Lung (tissue), 12 donors: ENCODE measurements around the gene STARD7. TPM values are rescaled to one million over a fixed set of nuclear protein-coding genes. Genes with fewer than 3 reads are reported as not detected.

ENCODE experiments used
- ATAC-seq: fragments of 200-7000 bp; cut with Tn5 transposase; one replicate; pipeline ENCODE4 v1.9.1; 2020; ENCODE audit warnings: moderate number of reproducible peaks; ENCODE audit not compliant: insufficient read depth, low FRiP score
- DNase-seq, 3 donors: peaks; one replicate each; pipeline ENCODE4 v3.0.0-alpha.2; 2013 to 2017
- H3K27ac ChIP-seq, 2 donors: one replicate each; pipeline ENCODE4 v1.5.1; 2013; ENCODE audit warnings: mild to moderate bottlenecking in 2 of 2, moderate library complexity in 2 of 2, control low read depth in 1 of 2, inconsistent platforms in 1 of 2, low read depth in 1 of 2, low read length in 1 of 2
- H3K27me3 ChIP-seq, 3 donors: one replicate each; pipeline ENCODE4 v1.5.1; 2013; ENCODE audit warnings: low read length in 2 of 3; ENCODE audit not compliant: control insufficient read depth in 3 of 3, insufficient read depth in 3 of 3
- H3K36me3 ChIP-seq, 4 donors: one replicate each; pipeline ENCODE4 v1.5.1; 2013; ENCODE audit warnings: low read length in 4 of 4, mild to moderate bottlenecking in 1 of 4, moderate library complexity in 1 of 4; ENCODE audit not compliant: control insufficient read depth in 4 of 4, insufficient read depth in 4 of 4
- H3K4me1 ChIP-seq, 5 donors: one replicate each; pipeline ENCODE4 v1.5.1; 2013; ENCODE audit warnings: low read length in 5 of 5, mild to moderate bottlenecking in 2 of 5, moderate library complexity in 1 of 5; ENCODE audit not compliant: control insufficient read depth in 5 of 5, insufficient read depth in 5 of 5
- H3K4me3 ChIP-seq: one replicate; pipeline ENCODE4 v1.5.1; 2013; ENCODE audit warnings: mild to moderate bottlenecking, control low read depth, moderate library complexity
- H3K9ac ChIP-seq, 2 donors: one replicate each; pipeline ENCODE4 v1.5.1; 2013; ENCODE audit warnings: low read length in 2 of 2, control low read depth in 1 of 2; ENCODE audit not compliant: insufficient read depth in 1 of 2
- H3K9me3 ChIP-seq, 4 donors: one replicate each; pipeline ENCODE4 v1.5.1; 2013; ENCODE audit warnings: low read length in 3 of 4, mild to moderate bottlenecking in 1 of 4, moderate library complexity in 1 of 4; ENCODE audit not compliant: control insufficient read depth in 4 of 4, insufficient read depth in 3 of 4
- WGBS, 2 donors: extraction: QIAGEN DNeasy Blood & Tissue Kit; methylation state at CpG; one replicate each; pipeline ENCODE4 v1.1.7; 2013; 5-methylcytosine and 5-hydroxymethylcytosine counted together
- polyA plus RNA-seq, 2 donors: library from polyadenylated mRNA; stranded (reverse); fragments of 200-250 nt; gene quantifications; one replicate each; pipeline ENCODE4 v1.2.1, GENCODE V29; 2013
- total RNA-seq, 2 donors: library from RNA; depleted of rRNA in 1 of 2; stranded (reverse); fragments of >200 nt in 1 of 2; gene quantifications; one replicate each; pipeline ENCODE4 v1.2.1, GENCODE V29; 2014 to 2021
- TF ChIP-seq, protein P1 (sequence below): IDR thresholded peaks from 2 replicates; pipeline ENCODE4 v1.5.1; 2012; ENCODE audit warnings: mild to moderate bottlenecking; ENCODE audit errors: control extremely low read depth, extremely low read depth
- donor health status: control.
- donor health status: control.
- donor health status: Bipolar disorder and iron deficiency.
- donor health status: healthy.
- donor health status: DM: yes; HTN: yes; CAD: no.

Gene STARD7
- total and polyA plus RNA-seq, 4 donors, result 52.2 to 141 (median 92.9) TPM

DNA sequence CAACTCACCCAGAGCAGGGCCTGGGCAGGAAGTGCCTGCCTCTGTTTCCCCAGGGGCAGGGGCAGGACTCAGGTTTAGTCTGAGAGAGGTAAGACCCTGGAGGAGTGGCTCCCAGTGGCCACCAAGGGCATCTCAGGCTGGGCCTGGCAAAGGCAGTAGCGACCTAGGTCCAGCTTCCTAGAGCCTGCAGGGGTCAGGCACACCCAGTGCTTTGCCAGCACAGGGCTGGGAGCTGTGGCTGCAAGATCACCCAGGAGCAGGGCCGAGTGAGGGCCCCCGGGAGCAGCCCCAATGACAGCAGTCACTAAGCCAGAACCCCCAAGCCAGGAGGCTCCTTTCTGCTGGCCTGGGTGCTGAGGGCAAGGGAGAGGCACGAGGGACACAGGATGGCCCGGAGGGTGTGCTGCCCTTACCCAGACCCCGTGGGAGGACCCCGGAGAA, 54.6 kb downstream of the STARD7 start:
- no peak overlapping the region for H3K27ac ChIP-seq
- no peak overlapping the region for H3K9ac ChIP-seq
- ATAC-seq, result no peak
- peaks cover 0 to 6% (median 0%) of the 10 kb centered on the region in 3 donors for H3K27me3 ChIP-seq
- no peak for DNase-seq
- peaks cover 0 to 3% (median 0%) of the 10 kb centered on the region in 5 donors for H3K4me1 ChIP-seq
- H3K4me3 ChIP-seq, result no peak overlapping the region
- no peaks in the 10 kb centered on the region for H3K36me3 ChIP-seq
- WGBS, 2 donors, result 87% methylated on average over 7 of the region's 7 CpGs
- no peaks in the 10 kb centered on the region for H3K9me3 ChIP-seq
- TF ChIP-seq, protein P1, sequence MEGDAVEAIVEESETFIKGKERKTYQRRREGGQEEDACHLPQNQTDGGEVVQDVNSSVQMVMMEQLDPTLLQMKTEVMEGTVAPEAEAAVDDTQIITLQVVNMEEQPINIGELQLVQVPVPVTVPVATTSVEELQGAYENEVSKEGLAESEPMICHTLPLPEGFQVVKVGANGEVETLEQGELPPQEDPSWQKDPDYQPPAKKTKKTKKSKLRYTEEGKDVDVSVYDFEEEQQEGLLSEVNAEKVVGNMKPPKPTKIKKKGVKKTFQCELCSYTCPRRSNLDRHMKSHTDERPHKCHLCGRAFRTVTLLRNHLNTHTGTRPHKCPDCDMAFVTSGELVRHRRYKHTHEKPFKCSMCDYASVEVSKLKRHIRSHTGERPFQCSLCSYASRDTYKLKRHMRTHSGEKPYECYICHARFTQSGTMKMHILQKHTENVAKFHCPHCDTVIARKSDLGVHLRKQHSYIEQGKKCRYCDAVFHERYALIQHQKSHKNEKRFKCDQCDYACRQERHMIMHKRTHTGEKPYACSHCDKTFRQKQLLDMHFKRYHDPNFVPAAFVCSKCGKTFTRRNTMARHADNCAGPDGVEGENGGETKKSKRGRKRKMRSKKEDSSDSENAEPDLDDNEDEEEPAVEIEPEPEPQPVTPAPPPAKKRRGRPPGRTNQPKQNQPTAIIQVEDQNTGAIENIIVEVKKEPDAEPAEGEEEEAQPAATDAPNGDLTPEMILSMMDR, result no peak

- WGBS, 2 donors, result 91% methylated on average over 7 of the region's 7 CpGs
- Histone ChIP-seq H3K27ac (no peak overlapping the region), H3K27me3 (peaks cover 0 to 6% (median 0%) of the 10 kb centered on the region in 3 donors), H3K4me3 (no peak overlapping the region), H3K36me3 (no peaks in the 10 kb centered on the region), H3K9ac (no peak overlapping the region), H3K4me1 (peaks cover 0 to 10% (median 3%) of the 10 kb centered on the region in 5 donors), H3K9me3 (no peaks in the 10 kb centered on the region)
- DNase-seq (no peak), ATAC-seq (no peak)
- TF ChIP-seq, protein P1, result no peak
Observed at GRCh38 chr2:96153291-96153713, 55.3 kb downstream of the STARD7 start.

- TF ChIP-seq, protein P1, result no peak
- no peaks in the 10 kb centered on the region for H3K9me3 ChIP-seq
- no peak overlapping the region for H3K9ac ChIP-seq
- H3K27ac ChIP-seq, result no peak overlapping the region
- H3K36me3 ChIP-seq, result no peaks in the 10 kb centered on the region
- WGBS, 2 donors, result 78 to 82% methylated on average over 13 of the region's 13 CpGs
- DNase-seq (peak; percentile 52 to 71 (median 66)), ATAC-seq (no peak)
- no peak overlapping the region for H3K4me3 ChIP-seq
- H3K27me3 ChIP-seq, result peaks cover 0 to 4% (median 0%) of the 10 kb centered on the region in 3 donors
- H3K4me1 ChIP-seq, result peaks cover 0 to 16% (median 4%) of the 10 kb centered on the region in 5 donors
Observed at GRCh38 chr2:96152304-96153161, 56.1 kb downstream of the STARD7 start.
